Measurements from ENCODE around the gene SIRT2.

Gene SIRT2

GRCh38 chr19:38932425-38933179 lies 33.2 kb upstream of the SIRT2 start:
- peaks cover 7 to 14% of the 10 kb centered on the region in 2 donors for H3K36me3 ChIP-seq (ENCODE audit: control insufficient read depth in 2 of 2, insufficient read depth in 2 of 2, low read length in 2 of 2)
- no peak overlapping the region for H3K27ac ChIP-seq (ENCODE audit: low read length)
- no peak overlapping the region for H3K9ac ChIP-seq (ENCODE audit: low read length in 2 of 2)
- peaks cover 12% of the 10 kb centered on the region for H3K4me1 ChIP-seq (ENCODE audit: control insufficient read depth, insufficient read depth, low read length)
- no peak overlapping the region for H3K4me3 ChIP-seq (ENCODE audit: low read length in 2 of 2)
- H3K27me3 ChIP-seq (ENCODE audit: control insufficient read depth in 1 of 2, insufficient read depth in 2 of 2, low read length in 2 of 2), result no peaks in the 10 kb centered on the region
- no peaks in the 10 kb centered on the region for H3K9me3 ChIP-seq (ENCODE audit: control insufficient read depth in 2 of 2, low read length in 2 of 2)

- Histone ChIP-seq H3K9ac (ENCODE audit: low read length in 2 of 2) (peak overlapping the region; percentile 93 to 97), H3K27me3 (ENCODE audit: control insufficient read depth in 1 of 2, insufficient read depth in 2 of 2, low read length in 2 of 2) (no peaks in the 10 kb centered on the region), H3K36me3 (ENCODE audit: control insufficient read depth in 2 of 2, insufficient read depth in 2 of 2, low read length in 2 of 2) (peaks cover 7 to 14% of the 10 kb centered on the region in 2 donors), H3K27ac (ENCODE audit: low read length) (no peak overlapping the region), H3K9me3 (ENCODE audit: control insufficient read depth in 2 of 2, low read length in 2 of 2) (no peaks in the 10 kb centered on the region), H3K4me1 (ENCODE audit: control insufficient read depth, insufficient read depth, low read length) (peaks cover 12% of the 10 kb centered on the region), H3K4me3 (ENCODE audit: low read length in 2 of 2) (peak overlapping the region; percentile 98 to 100)
These were observed 32.0 kb upstream of the SIRT2 start for GRCh38 chr19:38931521-38931793.

- H3K9me3 ChIP-seq (ENCODE audit: control insufficient read depth in 2 of 2, low read length in 2 of 2), result no peaks in the 10 kb centered on the region
- H3K4me3 ChIP-seq (ENCODE audit: low read length in 2 of 2), result peak within 1 kb of the TSS; percentile 98 to 100
- peaks cover 12% of the 10 kb centered on the region for H3K4me1 ChIP-seq (ENCODE audit: control insufficient read depth, insufficient read depth, low read length)
- H3K9ac ChIP-seq (ENCODE audit: low read length in 2 of 2), result peak within 1 kb of the TSS; percentile 93 to 97
- H3K27ac ChIP-seq (ENCODE audit: low read length), result peak within 1 kb of the TSS; percentile 79
- peaks cover 7 to 14% of the 10 kb centered on the region in 2 donors for H3K36me3 ChIP-seq (ENCODE audit: control insufficient read depth in 2 of 2, insufficient read depth in 2 of 2, low read length in 2 of 2)
- H3K27me3 ChIP-seq (ENCODE audit: control insufficient read depth in 1 of 2, insufficient read depth in 2 of 2, low read length in 2 of 2), result no peaks in the 10 kb centered on the region
These were observed 31.5 kb upstream of the SIRT2 start, which contains the start of gene MRPS12 for GRCh38 chr19:38930776-38931520. TSS of gene MRPS12 (plus strand) at chr19:38930944. CDS start at chr19:38931295, 351 bp downstream.

GRCh38 chr19:38929929-38930775 lies 30.7 kb upstream of the SIRT2 start, which contains the start of gene SARS2:
TSS of gene SARS2 (minus strand) at chr19:38930763. CDS start at chr19:38930736, 27 bp downstream.
- peaks cover 7 to 14% of the 10 kb centered on the region in 2 donors for H3K36me3 ChIP-seq (ENCODE audit: control insufficient read depth in 2 of 2, insufficient read depth in 2 of 2, low read length in 2 of 2)
- no peaks in the 10 kb centered on the region for H3K27me3 ChIP-seq (ENCODE audit: control insufficient read depth in 1 of 2, insufficient read depth in 2 of 2, low read length in 2 of 2)
- H3K4me3 ChIP-seq (ENCODE audit: low read length in 2 of 2), result peak within 1 kb of the TSS; percentile 98 to 100
- peak within 1 kb of the TSS; percentile 93 to 97 for H3K9ac ChIP-seq (ENCODE audit: low read length in 2 of 2)
- H3K4me1 ChIP-seq (ENCODE audit: control insufficient read depth, insufficient read depth, low read length), result peaks cover 12% of the 10 kb centered on the region
- H3K9me3 ChIP-seq (ENCODE audit: control insufficient read depth in 2 of 2, low read length in 2 of 2), result no peaks in the 10 kb centered on the region
- peak within 1 kb of the TSS; percentile 79 for H3K27ac ChIP-seq (ENCODE audit: low read length)

GRCh38 chr19:38928391-38929001 lies 29.1 kb upstream of the SIRT2 start:
- Histone ChIP-seq H3K4me1 (ENCODE audit: control insufficient read depth, insufficient read depth, low read length) (peaks cover 12% of the 10 kb centered on the region), H3K9me3 (ENCODE audit: control insufficient read depth in 2 of 2, low read length in 2 of 2) (no peaks in the 10 kb centered on the region), H3K4me3 (ENCODE audit: low read length in 2 of 2) (no peak overlapping the region), H3K27me3 (ENCODE audit: control insufficient read depth in 1 of 2, insufficient read depth in 2 of 2, low read length in 2 of 2) (no peaks in the 10 kb centered on the region), H3K9ac (ENCODE audit: low read length in 2 of 2) (no peak overlapping the region), H3K27ac (ENCODE audit: low read length) (no peak overlapping the region), H3K36me3 (ENCODE audit: control insufficient read depth in 2 of 2, insufficient read depth in 2 of 2, low read length in 2 of 2) (peaks cover 6 to 18% of the 10 kb centered on the region in 2 donors)

GRCh38 chr19:38924388-38924787 lies 25.0 kb upstream of the SIRT2 start:
- Histone ChIP-seq H3K4me3 (ENCODE audit: low read length in 2 of 2) (no peak overlapping the region), H3K4me1 (ENCODE audit: control insufficient read depth, insufficient read depth, low read length) (no peaks in the 10 kb centered on the region), H3K27ac (ENCODE audit: low read length) (no peak overlapping the region), H3K36me3 (ENCODE audit: control insufficient read depth in 2 of 2, insufficient read depth in 2 of 2, low read length in 2 of 2) (peaks cover 3 to 17% of the 10 kb centered on the region in 2 donors), H3K9me3 (ENCODE audit: control insufficient read depth in 2 of 2, low read length in 2 of 2) (no peaks in the 10 kb centered on the region), H3K27me3 (ENCODE audit: control insufficient read depth in 1 of 2, insufficient read depth in 2 of 2, low read length in 2 of 2) (no peaks in the 10 kb centered on the region), H3K9ac (ENCODE audit: low read length in 2 of 2) (no peak overlapping the region)

GRCh38 chr19:38922482-38922881 lies 23.1 kb upstream of the SIRT2 start:
- H3K9me3 ChIP-seq (ENCODE audit: control insufficient read depth in 2 of 2, low read length in 2 of 2), result no peaks in the 10 kb centered on the region
- no peak overlapping the region for H3K27ac ChIP-seq (ENCODE audit: low read length)
- H3K27me3 ChIP-seq (ENCODE audit: control insufficient read depth in 1 of 2, insufficient read depth in 2 of 2, low read length in 2 of 2), result no peaks in the 10 kb centered on the region
- H3K9ac ChIP-seq (ENCODE audit: low read length in 2 of 2), result no peak overlapping the region
- no peaks in the 10 kb centered on the region for H3K4me1 ChIP-seq (ENCODE audit: control insufficient read depth, insufficient read depth, low read length)
- no peak overlapping the region for H3K4me3 ChIP-seq (ENCODE audit: low read length in 2 of 2)
- peaks cover 3 to 17% of the 10 kb centered on the region in 2 donors for H3K36me3 ChIP-seq (ENCODE audit: control insufficient read depth in 2 of 2, insufficient read depth in 2 of 2, low read length in 2 of 2)

- Histone ChIP-seq H3K27ac (ENCODE audit: low read length) (no peak overlapping the region), H3K9me3 (ENCODE audit: control insufficient read depth in 2 of 2, low read length in 2 of 2) (no peaks in the 10 kb centered on the region), H3K9ac (ENCODE audit: low read length in 2 of 2) (no peak overlapping the region), H3K4me3 (ENCODE audit: low read length in 2 of 2) (no peak overlapping the region), H3K4me1 (ENCODE audit: control insufficient read depth, insufficient read depth, low read length) (no peaks in the 10 kb centered on the region), H3K27me3 (ENCODE audit: control insufficient read depth in 1 of 2, insufficient read depth in 2 of 2, low read length in 2 of 2) (no peaks in the 10 kb centered on the region), H3K36me3 (ENCODE audit: control insufficient read depth in 2 of 2, insufficient read depth in 2 of 2, low read length in 2 of 2) (peaks cover 3 to 17% of the 10 kb centered on the region in 2 donors)
These were observed 22.2 kb upstream of the SIRT2 start for GRCh38 chr19:38921420-38922274.

- no peak overlapping the region for H3K27ac ChIP-seq (ENCODE audit: low read length)
- H3K27me3 ChIP-seq (ENCODE audit: control insufficient read depth in 1 of 2, insufficient read depth in 2 of 2, low read length in 2 of 2), result no peaks in the 10 kb centered on the region
- no peaks in the 10 kb centered on the region for H3K4me1 ChIP-seq (ENCODE audit: control insufficient read depth, insufficient read depth, low read length)
- H3K9me3 ChIP-seq (ENCODE audit: control insufficient read depth in 2 of 2, low read length in 2 of 2), result no peaks in the 10 kb centered on the region
- H3K9ac ChIP-seq (ENCODE audit: low read length in 2 of 2), result no peak overlapping the region
- peaks cover 3 to 17% of the 10 kb centered on the region in 2 donors for H3K36me3 ChIP-seq (ENCODE audit: control insufficient read depth in 2 of 2, insufficient read depth in 2 of 2, low read length in 2 of 2)
- H3K4me3 ChIP-seq (ENCODE audit: low read length in 2 of 2), result no peak overlapping the region
These were observed 21.4 kb upstream of the SIRT2 start for GRCh38 chr19:38920602-38921419.
